Measurements from ENCODE around the gene NUMB. TPM values are rescaled to one million over a fixed set of nuclear protein-coding genes. Genes with fewer than 3 reads are reported as not detected.

NUMB gene
- total and polyA plus RNA-seq, 2 of the 13 experiments (the other 11 are each of a cell fraction or from before 2014, with no cell fraction given), result 20.3 to 71.1 TPM

GRCh38 chr14:73255693-73256225 lies 202.6 kb downstream of the NUMB start:
- BruUV-seq (replicated peaks), result no TSS peak
- Histone ChIP-seq H2AFZ (ENCODE audit: low read length) (no peak overlapping the region), H3K27ac (ENCODE audit: extremely low read length, insufficient read depth, low read length) (no peak overlapping the region), H3K79me2 (ENCODE audit: insufficient read depth, low read length) (no peaks in the 10 kb centered on the region), H3K27me3 (ENCODE audit: control insufficient read depth in 1 of 2, insufficient read depth in 2 of 2, low read length in 2 of 2) (peaks cover 12 to 58% of the 10 kb centered on the region in 2 experiments; a peak in 3 of 5 replicates), H3K9me3 (ENCODE audit: low read length) (no peaks in the 10 kb centered on the region), H4K20me1 (ENCODE audit: insufficient read depth, low read length) (no peaks in the 10 kb centered on the region), H3K4me3 (replicated peaks in 1 of 3; ENCODE audit: insufficient read depth in 1 of 3, low read depth in 2 of 3, low read length in 3 of 3) (no peak overlapping the region), H3K4me2 (ENCODE audit: low read depth, low read length) (no peak overlapping the region), H3K4me1 (ENCODE audit: insufficient read depth, low read length) (peaks cover 29% of the 10 kb centered on the region), H3K36me3 (replicated peaks in 1 of 2; ENCODE audit: control insufficient read depth in 1 of 2, insufficient read depth in 2 of 2, low read length in 2 of 2) (no peaks in the 10 kb centered on the region), H3K9ac (ENCODE audit: insufficient read depth, low read depth, low read length) (no peak overlapping the region)
- WGBS (ENCODE audit: low lambda C conversion rate), result 20% methylated on average over 3 of the region's 9 CpGs
- TF ChIP-seq ZNF629 (CRISPR knock-in tag; conservative IDR thresholded peaks at IDR 0.05) (peak; percentile 85), DMTF1 (CRISPR knock-in tag; IDR thresholded peaks at IDR 0.05) (no peak), ZNF678 (CRISPR knock-in tag; IDR thresholded peaks at IDR 0.05) (no peak), HMGXB4 (CRISPR knock-in tag; IDR thresholded peaks at IDR 0.05; ENCODE audit: borderline replicate concordance in 1 of 2, low read depth in 1 of 2) (no peak), RBAK (CRISPR knock-in tag; IDR thresholded peaks at IDR 0.05) (no peak), SP5 (CRISPR knock-in tag; IDR thresholded peaks at IDR 0.05; ENCODE audit: borderline replicate concordance, low read depth) (no peak)
- ChIA-PET CTCF (ENCODE audit: low intra/inter-chr PET ratio, low total read pairs) (no interaction called here), POLR2A (interaction anchor here (0.5 kb wide), 1 partner anchor 24 kb away, joined by 3 read pairs; no protein-coding TSS in a partner anchor)
- ATAC-seq (no peak), DNase-seq (ENCODE audit: low spot score) (no peak), FAIRE-seq (no peak)
- in situ Hi-C loops (cut with HindIII; ENCODE audit: extremely low pct_ligation_motif_present, low pct_unique_long_range_greater_than_20kb) (no loop called here), intact Hi-C loops (cut with micrococcal nuclease; ENCODE audit: unreplicated experiment) (no loop called here)
